ENCODE measurements around the gene SMIM28. TPM values are rescaled to one million over a fixed set of nuclear protein-coding genes. Genes with fewer than 3 reads are reported as not detected.

Gene SMIM28
- total and polyA plus RNA-seq, 2 donors (not counting 3 experiments of a cell fraction or from before 2014, with no cell fraction given) = not detected

DNA sequence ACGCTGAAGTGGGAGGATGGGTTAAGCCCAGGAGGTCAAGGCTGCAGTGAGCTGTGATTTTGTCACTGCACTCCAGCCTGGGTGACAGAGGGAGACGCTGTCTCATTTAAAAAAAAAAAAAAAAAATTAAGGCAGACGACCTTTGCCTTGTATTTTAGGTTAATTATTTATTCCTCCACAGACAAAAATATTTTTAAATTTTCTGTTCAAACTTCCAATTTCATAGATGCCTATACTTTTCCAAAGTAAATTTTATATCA, 6.3 kb upstream of the SMIM28 start:
- BruUV-seq (replicated peaks) = no TSS peak
- dilution Hi-C loops (cut with MboI; ENCODE audit: extremely low pct_ligation_motif_present, low sequenced_read_pairs) (no loop called here), intact Hi-C loops (cut with micrococcal nuclease) (no loop called here)
- H3K36me3 ChIP-seq (ENCODE audit: control insufficient read depth in 2 of 2, extremely low read depth in 1 of 2, insufficient read depth in 2 of 2, low read length in 2 of 2) = no peaks in the 10 kb centered on the region
- no peaks in the 10 kb centered on the region for H3K9me3 ChIP-seq (replicated peaks; ENCODE audit: control insufficient read depth, insufficient read depth, low read length)
- H3K4me2 ChIP-seq (ENCODE audit: insufficient read depth, low read length) = peak overlapping the region; percentile 83
- ChIA-PET CTCF (interaction anchor here (1.6 to 1.8 kb wide), 3 partner anchors 12 to 256 kb away, joined by 4 to 9 read pairs (median 7); no protein-coding TSS in a partner anchor), POLR2A (interaction anchor here (0.7 kb wide), 1 partner anchor 74 kb away, joined by 4 read pairs; no protein-coding TSS in a partner anchor)
- peaks cover 23% of the 10 kb centered on the region for H3K4me1 ChIP-seq (ENCODE audit: control insufficient read depth, extremely low read depth, insufficient read depth, low read length)
- no peaks in the 10 kb centered on the region for H3K9me1 ChIP-seq (replicated peaks; ENCODE audit: control insufficient read depth, extremely low read depth, insufficient read depth, low read length)
- peak overlapping the region; percentile 23 for H2AFZ ChIP-seq (ENCODE audit: low read depth, low read length)
- H3K27me3 ChIP-seq (ENCODE audit: control insufficient read depth in 2 of 2, insufficient read depth in 2 of 2, low read length in 2 of 2) = no peaks in the 10 kb centered on the region
- FAIRE-seq = no peak
- no peak overlapping the region for H3K9ac ChIP-seq (replicated peaks; ENCODE audit: extremely low read depth, insufficient read depth, low read length)
- TF ChIP-seq, protein P1, sequence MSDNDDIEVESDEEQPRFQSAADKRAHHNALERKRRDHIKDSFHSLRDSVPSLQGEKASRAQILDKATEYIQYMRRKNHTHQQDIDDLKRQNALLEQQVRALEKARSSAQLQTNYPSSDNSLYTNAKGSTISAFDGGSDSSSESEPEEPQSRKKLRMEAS (IDR thresholded peaks at IDR 0.05; ENCODE audit: insufficient read depth, insufficient read length) = no peak
- TF ChIP-seq JUN (IDR thresholded peaks at IDR 0.05; ENCODE audit: borderline replicate concordance, insufficient read depth, insufficient read length, low read depth) = no peak
- no peak for TF ChIP-seq EZH2 (IDR thresholded peaks at IDR 0.05; ENCODE audit: borderline replicate concordance, low read depth, low read length, severe bottlenecking)
- TF ChIP-seq POLR2AphosphoS5 (IDR thresholded peaks at IDR 0.05; ENCODE audit: insufficient read depth, low read depth, low read length) = no peak
- no peak for TF ChIP-seq FOS (IDR thresholded peaks at IDR 0.05; ENCODE audit: borderline replicate concordance, insufficient read depth, low read length)
- H3K4me3 ChIP-seq (replicated peaks in 1 of 3; ENCODE audit: insufficient read depth in 1 of 3, low read depth in 1 of 3, low read length in 3 of 3) = no peak overlapping the region
- DNase-seq (ENCODE audit: low read depth, low spot score) = no peak
- peak overlapping the region; percentile 35 for H3K27ac ChIP-seq (ENCODE audit: insufficient read depth, low read depth, low read length)
- no peaks in the 10 kb centered on the region for H4K20me1 ChIP-seq (replicated peaks; ENCODE audit: control insufficient read depth, extremely low read depth, insufficient read depth, low read length)
- no peaks in the 10 kb centered on the region for H3K79me2 ChIP-seq (ENCODE audit: control insufficient read depth, insufficient read depth, low read length)

DNA sequence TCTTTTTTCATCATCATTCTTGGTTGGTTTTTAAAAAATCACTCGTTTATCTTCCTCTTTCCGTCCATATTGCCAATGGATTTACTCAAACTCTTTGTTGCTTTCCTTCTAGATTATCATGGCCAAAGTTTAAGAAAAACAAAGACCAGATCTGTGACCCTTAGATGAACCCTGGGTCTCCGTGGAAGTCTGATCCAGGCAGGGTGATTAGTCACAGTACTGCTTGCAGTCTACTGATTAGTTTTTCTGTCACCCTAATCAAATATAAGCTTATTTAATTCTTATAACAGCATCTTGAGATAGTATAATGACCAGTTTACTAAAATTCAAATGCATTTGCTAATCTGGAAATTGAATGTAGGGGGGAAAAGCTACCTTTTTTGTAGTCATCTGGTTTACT, 6.0 kb upstream of the SMIM28 start:
- no peaks in the 10 kb centered on the region for H3K9me1 ChIP-seq (replicated peaks; ENCODE audit: control insufficient read depth, extremely low read depth, insufficient read depth, low read length)
- dilution Hi-C loops (cut with MboI; ENCODE audit: extremely low pct_ligation_motif_present, low sequenced_read_pairs) = no loop called here
- no TSS peak for BruUV-seq (replicated peaks)
- ChIA-PET POLR2A (no interaction called here), CTCF (interaction anchor here (1.0 to 1.8 kb wide), 5 partner anchors 9 to 256 kb away, joined by 3 to 9 read pairs (median 4); no protein-coding TSS in a partner anchor)
- intact Hi-C loops (cut with micrococcal nuclease) = loop anchor here (2.0 kb wide), 1 partner anchor 33 kb away; the partner anchor contains the start of gene HEBP2
- H3K79me2 ChIP-seq (ENCODE audit: control insufficient read depth, insufficient read depth, low read length) = no peaks in the 10 kb centered on the region
- no peak overlapping the region for H3K4me3 ChIP-seq (replicated peaks in 1 of 3; ENCODE audit: insufficient read depth in 1 of 3, low read depth in 1 of 3, low read length in 3 of 3)
- no peaks in the 10 kb centered on the region for H3K27me3 ChIP-seq (ENCODE audit: control insufficient read depth in 2 of 2, insufficient read depth in 2 of 2, low read length in 2 of 2)
- H3K9ac ChIP-seq (replicated peaks; ENCODE audit: extremely low read depth, insufficient read depth, low read length) = no peak overlapping the region
- H4K20me1 ChIP-seq (replicated peaks; ENCODE audit: control insufficient read depth, extremely low read depth, insufficient read depth, low read length) = no peaks in the 10 kb centered on the region
- peaks cover 23% of the 10 kb centered on the region for H3K4me1 ChIP-seq (ENCODE audit: control insufficient read depth, extremely low read depth, insufficient read depth, low read length)
- H2AFZ ChIP-seq (ENCODE audit: low read depth, low read length) = no peak overlapping the region
- TF ChIP-seq POLR2AphosphoS5 (IDR thresholded peaks at IDR 0.05; ENCODE audit: insufficient read depth, low read depth, low read length) = peak; percentile 23
- TF ChIP-seq, protein P2, sequence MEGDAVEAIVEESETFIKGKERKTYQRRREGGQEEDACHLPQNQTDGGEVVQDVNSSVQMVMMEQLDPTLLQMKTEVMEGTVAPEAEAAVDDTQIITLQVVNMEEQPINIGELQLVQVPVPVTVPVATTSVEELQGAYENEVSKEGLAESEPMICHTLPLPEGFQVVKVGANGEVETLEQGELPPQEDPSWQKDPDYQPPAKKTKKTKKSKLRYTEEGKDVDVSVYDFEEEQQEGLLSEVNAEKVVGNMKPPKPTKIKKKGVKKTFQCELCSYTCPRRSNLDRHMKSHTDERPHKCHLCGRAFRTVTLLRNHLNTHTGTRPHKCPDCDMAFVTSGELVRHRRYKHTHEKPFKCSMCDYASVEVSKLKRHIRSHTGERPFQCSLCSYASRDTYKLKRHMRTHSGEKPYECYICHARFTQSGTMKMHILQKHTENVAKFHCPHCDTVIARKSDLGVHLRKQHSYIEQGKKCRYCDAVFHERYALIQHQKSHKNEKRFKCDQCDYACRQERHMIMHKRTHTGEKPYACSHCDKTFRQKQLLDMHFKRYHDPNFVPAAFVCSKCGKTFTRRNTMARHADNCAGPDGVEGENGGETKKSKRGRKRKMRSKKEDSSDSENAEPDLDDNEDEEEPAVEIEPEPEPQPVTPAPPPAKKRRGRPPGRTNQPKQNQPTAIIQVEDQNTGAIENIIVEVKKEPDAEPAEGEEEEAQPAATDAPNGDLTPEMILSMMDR (IDR thresholded peaks at IDR 0.05; ENCODE audit: extremely low read depth in 1 of 2, insufficient read depth in 1 of 2, low read depth in 1 of 2, low read length in 2 of 2) = no peak
- peak; percentile 59 for TF ChIP-seq FOS (IDR thresholded peaks at IDR 0.05; ENCODE audit: borderline replicate concordance, insufficient read depth, low read length)
- TF ChIP-seq GATA2 (IDR thresholded peaks at IDR 0.05; ENCODE audit: insufficient read depth, insufficient read length, low read depth, low read length) = peak; percentile 57
- DNase-seq (ENCODE audit: low read depth, low spot score) (peak; percentile 83), FAIRE-seq (peak; percentile 76)
- H3K4me2 ChIP-seq (ENCODE audit: insufficient read depth, low read length) = peak overlapping the region; percentile 83
- H3K9me3 ChIP-seq (replicated peaks; ENCODE audit: control insufficient read depth, insufficient read depth, low read length) = no peaks in the 10 kb centered on the region
- H3K27ac ChIP-seq (ENCODE audit: insufficient read depth, low read depth, low read length) = peak overlapping the region; percentile 35
- no peaks in the 10 kb centered on the region for H3K36me3 ChIP-seq (ENCODE audit: control insufficient read depth in 2 of 2, extremely low read depth in 1 of 2, insufficient read depth in 2 of 2, low read length in 2 of 2)
